HEK293 (cell line): ENCODE data around the gene NAGPA.

Source experiments
- SALL2 ChIP-seq: fragments of 450-650 bp; formaldehyde crosslinking; IDR thresholded peaks from 2 replicates; pipeline ENCODE4 v1.5.0; 2017; ENCODE audit warnings: missing biosample characterization, mild to moderate bottlenecking, missing genetic modification characterization, borderline replicate concordance
- ZBTB1 ChIP-seq: fragments of 450-650 bp; formaldehyde crosslinking; IDR thresholded peaks from 2 replicates; pipeline ENCODE4 v1.5.1; 2016; ENCODE audit warnings: missing biosample characterization, missing genetic modification characterization

GRCh38 chr16:5070431-5071186, 36.9 kb upstream of the NAGPA start:
- TF ChIP-seq SALL2 = no peak
- no peak for TF ChIP-seq ZBTB1 (tag by site-specific recombination)
